COLO668 (cell line): ENCODE measurements around the gene RAX2.
A peak's percentile ranks its signal among the peaks of the same experiment; 100 is the strongest.

Source experiments
- DNase-seq: peaks from one replicate; lab custom pipeline; 2025; ENCODE audit not compliant: unreplicated experiment; lab: John Stamatoyannopoulos, UW

The RAX2 gene

GRCh38 chr19:3733549-3734309 is 38.3 kb downstream of the RAX2 start:
- no peak for DNase-seq

- no peak for DNase-seq
These were observed 39.9 kb downstream of the RAX2 start for GRCh38 chr19:3732108-3732507.

- no peak for DNase-seq
These were observed 41.5 kb downstream of the RAX2 start for GRCh38 chr19:3730457-3730958.

- DNase-seq, result peak; percentile 81
These were observed 46.3 kb downstream of the RAX2 start for GRCh38 chr19:3725640-3726310.

- no peak for DNase-seq
These were observed 46.9 kb downstream of the RAX2 start for GRCh38 chr19:3725121-3725520.

GRCh38 chr19:3723883-3724282 is 48.1 kb downstream of the RAX2 start:
- DNase-seq, result no peak

GRCh38 chr19:3723110-3723488 is 48.9 kb downstream of the RAX2 start:
- no peak for DNase-seq

- DNase-seq, result peak; percentile 66
These were observed 49.5 kb downstream of the RAX2 start for GRCh38 chr19:3722443-3723109.

GRCh38 chr19:3721887-3722442 is 50.1 kb downstream of the RAX2 start:
- no peak for DNase-seq

GRCh38 chr19:3721131-3721886 is 50.7 kb downstream of the RAX2 start:
- peak; percentile 96 for DNase-seq

GRCh38 chr19:3720349-3720917 is 51.6 kb downstream of the RAX2 start:
- no peak for DNase-seq

- no peak for DNase-seq
These were observed 52.2 kb downstream of the RAX2 start for GRCh38 chr19:3719868-3720267.
